HepG2 (cell line): ENCODE measurements around the gene ARHGAP32. TPM values are rescaled to one million over a fixed set of nuclear protein-coding genes. Genes with fewer than 3 reads are reported as not detected.

Experiments used
- ATAC-seq: fragments of 200-7000 bp; cut with Tn5 transposase; 3 replicates; pipeline ENCODE4 v1.9.1; 2020; ENCODE audit warnings: mild to moderate bottlenecking, moderate library complexity
- BruUV-seq: library from RNA; stranded (reverse); fragments of 400-500 nt; replicated peaks from 2 replicates; lab custom pipeline; 2021; lab: Mats Ljungman, UMichigan
- CTCF ChIA-PET: fragments of 300-600 bp; formaldehyde crosslinking; extraction: SDS; loops from one replicate; lab custom pipeline; 2021; ENCODE audit warnings: low total read pairs, inconsistent platforms, low intra/inter-chr PET ratio; lab: Yijun Ruan, JAX
- POLR2A ChIA-PET: fragments of 350-600 bp; sonication (Branson Sonifier 250); formaldehyde crosslinking; loops from one replicate; lab custom pipeline; 2020; ENCODE audit warnings: antibody characterized with exemption, inconsistent platforms; lab: Yijun Ruan, JAX
- DNase-seq: peaks from one replicate; pipeline ENCODE4 v3.0.0-alpha.2; 2015; ENCODE audit warnings: low spot score
- FAIRE-seq: peaks from 3 replicates; lab custom pipeline; 2011; peaks lifted over from hg19 to GRCh38; lab: Jason Lieb, UNC
- H2AFZ ChIP-seq: one replicate; pipeline ENCODE4 v1.6.1; 2011; ENCODE audit warnings: low read length, inconsistent platforms
- H3K27ac ChIP-seq: fragments of 300-600 bp; 3 replicates; pipeline ENCODE4 v1.8.0; 2011; ENCODE audit warnings: mixed run types, mild to moderate bottlenecking, mixed read lengths, low read length, inconsistent platforms; ENCODE audit not compliant: insufficient read depth; ENCODE audit errors: extremely low read length
- H3K27me3 ChIP-seq, 2 experiments: fragments of 200-600 bp in 1 of 2; 2 replicates in 1 of 2; 3 replicates in 1 of 2; pipeline versions ENCODE4 v1.6.0 to v1.8.0; 2011; ENCODE audit warnings: low read length in 2 of 2, mild to moderate bottlenecking in 2 of 2, moderate library complexity in 2 of 2, inconsistent platforms in 1 of 2; ENCODE audit not compliant: insufficient read depth in 2 of 2, control insufficient read depth in 1 of 2
- H3K36me3 ChIP-seq, 2 experiments: fragments of 200-600 bp in 1 of 2; replicated peaks in 1 of 2; 2 replicates in 1 of 2; 3 replicates in 1 of 2; pipeline versions ENCODE4 v1.5.1 to v1.8.0; 2011; ENCODE audit warnings: low read length in 2 of 2, inconsistent platforms in 1 of 2; ENCODE audit not compliant: insufficient read depth in 2 of 2, control insufficient read depth in 1 of 2
- H3K4me1 ChIP-seq: 2 replicates; pipeline ENCODE4 v1.5.1; 2012; ENCODE audit warnings: low read length, inconsistent platforms; ENCODE audit not compliant: insufficient read depth
- H3K4me2 ChIP-seq: 2 replicates; pipeline ENCODE4 v1.6.0; 2011; ENCODE audit warnings: low read depth, low read length, inconsistent platforms
- H3K4me3 ChIP-seq, 3 experiments: fragments of 200-600 bp in 1 of 3; sonication (generic), shearing (Covaris generic) in 1 of 3; replicated peaks in 1 of 3; 2 replicates each; pipeline ENCODE4 v1.5.1; 2011 to 2016; ENCODE audit warnings: low read length in 3 of 3, inconsistent platforms in 2 of 3, low read depth in 2 of 3, mild to moderate bottlenecking in 2 of 3, control low read depth in 1 of 3, mixed read lengths in 1 of 3; ENCODE audit not compliant: insufficient read depth in 1 of 3
- H3K79me2 ChIP-seq: one replicate; pipeline ENCODE4 v1.6.1; 2011; ENCODE audit warnings: low read length, inconsistent platforms; ENCODE audit not compliant: insufficient read depth
- H3K9ac ChIP-seq: 2 replicates; pipeline ENCODE4 v1.6.0; 2011; ENCODE audit warnings: mild to moderate bottlenecking, low read depth, low read length, inconsistent platforms; ENCODE audit not compliant: insufficient read depth
- H3K9me3 ChIP-seq: 2 replicates; pipeline ENCODE4 v1.5.1; 2012; ENCODE audit warnings: mild to moderate bottlenecking, low read length
- H4K20me1 ChIP-seq: 2 replicates; pipeline ENCODE4 v1.6.0; 2011; ENCODE audit warnings: inconsistent platforms, mild to moderate bottlenecking, low read length, moderate library complexity; ENCODE audit not compliant: insufficient read depth
- ASH2L ChIP-seq: fragments of 300-600, 200-600 bp; sonication (generic); IDR thresholded peaks from 2 replicates; pipeline ENCODE4 v1.7.0; 2017; ENCODE audit warnings: low read depth, mild to moderate bottlenecking, moderate library complexity, mixed read lengths, low read length; ENCODE audit not compliant: insufficient read length
- CEBPG ChIP-seq: IDR thresholded peaks from 2 replicates; pipeline ENCODE4 v1.6.1; 2016
- THAP8 ChIP-seq: sonication (generic); formaldehyde crosslinking; IDR thresholded peaks from 2 replicates; pipeline ENCODE4 v1.5.1; 2020; ENCODE audit warnings: missing genetic modification reagents, mild to moderate bottlenecking, borderline replicate concordance
- ZNF10 ChIP-seq: sonication (generic); formaldehyde crosslinking; IDR thresholded peaks from 2 replicates; pipeline ENCODE4 v1.4.0; 2020; ENCODE audit warnings: mild to moderate bottlenecking, low read depth, missing genetic modification reagents, borderline replicate concordance
- WGBS: methylation state at CpG from one replicate; pipeline ENCODE4 v1.1.6; 2017; ENCODE audit warnings: low lambda C conversion rate; 5-methylcytosine and 5-hydroxymethylcytosine counted together
- in situ Hi-C: cut with HindIII; loops from 2 replicates; pipeline ENCODE4 v1.10.0; 2017; ENCODE audit warnings: low pct_unique_long_range_greater_than_20kb; ENCODE audit not compliant: extremely low pct_ligation_motif_present
- intact Hi-C: fragments of 100-400 bp; cut with micrococcal nuclease; formaldehyde crosslinking; loops from one replicate; pipeline ENCODE4 v1.10.0; 2022; ENCODE audit not compliant: unreplicated experiment
- polyA plus RNA-seq, 8 experiments: library from polyadenylated mRNA; depleted of rRNA in 3 of 8; stranded (reverse) in 7 of 8; unstranded in 1 of 8; fragments of >200 nt; fragmentation: Illumina TruSeq in 4 of 8; extraction: Trizol in 4 of 8; gene quantifications; 2 replicates each; pipeline versions ENCODE4 v1.2.1 to v1.2.3, GENCODE V29; 2011 to 2016; ENCODE audit warnings: low read depth in 4 of 8, missing spikeins in 1 of 8, mixed read lengths in 1 of 8; ENCODE audit not compliant: insufficient read depth in 1 of 8
- total RNA-seq, 5 experiments: library from RNA; depleted of rRNA; stranded (reverse); fragments of >200 nt; fragmentation: Illumina TruSeq; extraction: Trizol; gene quantifications; 2 replicates each; pipeline ENCODE4 v1.2.3, GENCODE V29; 2016; ENCODE audit warnings: low read depth in 1 of 5

The ARHGAP32 gene
- total and polyA plus RNA-seq, 2 of the 13 experiments (the other 11 are each of a cell fraction or from before 2014, with no cell fraction given): 6.3 to 8.2 TPM

GRCh38 chr11:129209891-129210830 lies 18.0 kb upstream of the ARHGAP32 start:
- Histone ChIP-seq H4K20me1 (0 out of 2 replicates have a peak, but pooled peaks cover 3% of the 10 kb centered on the region), H3K4me3 (no peak overlapping the region), H3K9me3 (no peaks in the 10 kb centered on the region), H3K27ac (no peak overlapping the region), H3K79me2 (peaks cover 5% of the 10 kb centered on the region), H3K36me3 (no peaks in the 10 kb centered on the region)
- in situ Hi-C loops: no loop called here
- intact Hi-C loops: no loop called here
- ATAC-seq (no peak), DNase-seq (no peak)
- 94% methylated on average over 7 of the region's 7 CpGs for WGBS
- BruUV-seq: no TSS peak
- TF ChIP-seq CEBPG (CRISPR knock-in tag) (peak; percentile 14; the same call in 1 of the 2 replicates), ASH2L (no peak)
- TF ChIP-seq, all 625 proteins: peak for 1
- CTCF ChIA-PET: no interaction called here
- Histone ChIP-seq H3K4me1 (peaks cover 13% of the 10 kb centered on the region; the same call in 1 of the 2 replicates), H3K9ac (no peak overlapping the region), H3K4me2 (no peak overlapping the region), H2AFZ (no peak overlapping the region), H3K27me3 (no peaks in the 10 kb centered on the region; a peak in 1 of 5 replicates)
- FAIRE-seq: no peak
- POLR2A ChIA-PET: no interaction called here

GRCh38 chr11:129208863-129209262 lies 16.7 kb upstream of the ARHGAP32 start:
- CTCF ChIA-PET: no interaction called here
- no TSS peak for BruUV-seq

More at GRCh38 chr11:129208863-129209262, 16.7 kb upstream of the ARHGAP32 start:
- Histone ChIP-seq H3K27me3 (no peaks in the 10 kb centered on the region; a peak in 1 of 5 replicates), H3K9ac (no peak overlapping the region), H3K27ac (no peak overlapping the region), H4K20me1 (0 out of 2 replicates have a peak, but pooled peaks cover 3% of the 10 kb centered on the region), H3K4me3 (no peak overlapping the region), H3K36me3 (no peaks in the 10 kb centered on the region), H3K4me1 (peaks cover 13% of the 10 kb centered on the region; the same call in 1 of the 2 replicates), H3K9me3 (no peaks in the 10 kb centered on the region), H3K79me2 (peaks cover 5% of the 10 kb centered on the region), H2AFZ (no peak overlapping the region), H3K4me2 (no peak overlapping the region)
- in situ Hi-C loops: no loop called here
- FAIRE-seq (no peak), ATAC-seq (no peak), DNase-seq (no peak)
- POLR2A ChIA-PET: no interaction called here
- intact Hi-C loops: no loop called here
- TF ChIP-seq THAP8 (CRISPR knock-in tag): no peak
- TF ChIP-seq ZNF10 (CRISPR knock-in tag): no peak
- 94% methylated on average over 1 of the region's 1 CpG for WGBS
